ENCODE data around the gene FYTTD1. TPM values are rescaled to one million over a fixed set of nuclear protein-coding genes. Genes with fewer than 3 reads are reported as not detected.

The FYTTD1 gene
- polyA plus RNA-seq, 1 donor from 2014 or later = 87.0 TPM

DNA sequence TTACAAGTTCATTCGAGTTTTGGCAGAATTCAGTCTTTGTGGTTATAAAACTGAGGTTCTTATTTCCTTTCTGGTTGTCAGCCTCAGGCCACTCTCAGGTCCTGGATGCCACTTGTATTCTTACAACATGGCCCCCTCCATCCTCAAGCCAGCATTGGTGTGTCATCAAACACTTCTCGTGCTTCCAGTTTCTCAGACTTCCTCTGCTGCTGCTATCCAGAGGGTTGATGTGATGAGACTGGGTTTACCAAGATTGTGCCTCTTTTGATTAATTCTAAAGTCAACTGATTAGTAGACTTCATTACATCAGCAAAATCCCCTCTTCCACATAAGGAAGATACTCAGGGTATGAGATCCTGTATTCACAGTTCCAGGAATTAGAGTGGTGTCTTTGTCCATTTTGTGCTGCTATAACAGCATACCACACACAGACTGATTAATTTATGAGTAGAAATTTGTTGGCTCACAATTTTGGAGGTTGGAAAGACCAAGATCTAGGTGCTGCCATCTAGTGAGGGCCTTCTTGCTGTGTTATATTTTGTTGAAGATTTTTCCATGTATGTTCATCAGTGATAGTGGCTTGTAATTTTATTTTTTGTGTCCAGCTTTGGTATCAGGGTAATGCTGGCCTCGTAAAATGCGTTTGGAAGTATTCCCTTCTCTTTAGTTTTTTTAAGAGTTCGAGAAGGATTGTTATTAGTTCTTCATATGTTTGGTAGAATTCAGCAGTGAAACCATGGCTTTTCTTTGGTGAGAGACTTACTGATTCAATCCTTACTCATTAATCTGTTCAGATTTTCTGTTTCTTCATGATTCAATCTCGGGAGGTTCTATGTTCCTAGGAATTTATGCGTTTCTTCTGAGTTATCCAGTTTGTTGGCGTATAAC, 52.5 kb downstream of the FYTTD1 start:
- H3K9me3 ChIP-seq (ENCODE audit: low read length) = no peaks in the 10 kb centered on the region
- TF ChIP-seq MXI1 (conservative IDR thresholded peaks at IDR 0.05; ENCODE audit: poor library complexity, severe bottlenecking) (no peak), EP300 (conservative IDR thresholded peaks at IDR 0.05; ENCODE audit: poor library complexity, severe bottlenecking) (no peak), TAF1 (IDR thresholded peaks at IDR 0.05; ENCODE audit: low read depth) (no peak), RAD21 (conservative IDR thresholded peaks at IDR 0.05) (no peak), SMC3 (conservative IDR thresholded peaks at IDR 0.05; ENCODE audit: poor library complexity) (no peak), POLR2AphosphoS5 (IDR thresholded peaks at IDR 0.05) (no peak), EZH2 (IDR thresholded peaks at IDR 0.05; ENCODE audit: borderline replicate concordance, insufficient read depth, low read length, poor library complexity, severe bottlenecking) (no peak), REST (IDR thresholded peaks at IDR 0.05; ENCODE audit: borderline replicate concordance) (no peak)
- TF ChIP-seq, protein P1, sequence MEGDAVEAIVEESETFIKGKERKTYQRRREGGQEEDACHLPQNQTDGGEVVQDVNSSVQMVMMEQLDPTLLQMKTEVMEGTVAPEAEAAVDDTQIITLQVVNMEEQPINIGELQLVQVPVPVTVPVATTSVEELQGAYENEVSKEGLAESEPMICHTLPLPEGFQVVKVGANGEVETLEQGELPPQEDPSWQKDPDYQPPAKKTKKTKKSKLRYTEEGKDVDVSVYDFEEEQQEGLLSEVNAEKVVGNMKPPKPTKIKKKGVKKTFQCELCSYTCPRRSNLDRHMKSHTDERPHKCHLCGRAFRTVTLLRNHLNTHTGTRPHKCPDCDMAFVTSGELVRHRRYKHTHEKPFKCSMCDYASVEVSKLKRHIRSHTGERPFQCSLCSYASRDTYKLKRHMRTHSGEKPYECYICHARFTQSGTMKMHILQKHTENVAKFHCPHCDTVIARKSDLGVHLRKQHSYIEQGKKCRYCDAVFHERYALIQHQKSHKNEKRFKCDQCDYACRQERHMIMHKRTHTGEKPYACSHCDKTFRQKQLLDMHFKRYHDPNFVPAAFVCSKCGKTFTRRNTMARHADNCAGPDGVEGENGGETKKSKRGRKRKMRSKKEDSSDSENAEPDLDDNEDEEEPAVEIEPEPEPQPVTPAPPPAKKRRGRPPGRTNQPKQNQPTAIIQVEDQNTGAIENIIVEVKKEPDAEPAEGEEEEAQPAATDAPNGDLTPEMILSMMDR (IDR thresholded peaks at IDR 0.05; ENCODE audit: poor library complexity, severe bottlenecking) = no peak
- H3K27ac ChIP-seq (ENCODE audit: low read length) = no peak overlapping the region

GRCh38 chr3:197802779-197803459, 53.2 kb downstream of the FYTTD1 start:
- Histone ChIP-seq H3K9me2 (ENCODE audit: insufficient read depth, low read length) (no peaks in the 10 kb centered on the region), H4K20me1 (ENCODE audit: insufficient read depth) (no peaks in the 10 kb centered on the region), H3K9ac (ENCODE audit: low read length) (no peak overlapping the region), H3K27me3 (ENCODE audit: insufficient read depth, low read depth, low read length) (no peaks in the 10 kb centered on the region), H3K4me3 (ENCODE audit: low read length) (no peak overlapping the region), H3K4me2 (ENCODE audit: low read length) (no peak overlapping the region), H3K79me2 (replicated peaks; ENCODE audit: insufficient read depth, low read length) (peaks cover 59% of the 10 kb centered on the region), H3K36me3 (ENCODE audit: insufficient read depth, low read length) (no peaks in the 10 kb centered on the region), H2AFZ (ENCODE audit: low read depth, low read length) (no peak overlapping the region), H3F3A (ENCODE audit: insufficient read depth, low read length, poor library complexity, severe bottlenecking) (no peaks in the 10 kb centered on the region), H3K27ac (ENCODE audit: low read length) (no peak overlapping the region), H3K9me3 (ENCODE audit: low read length) (no peaks in the 10 kb centered on the region)
- no peak for TF ChIP-seq EZH2 (IDR thresholded peaks at IDR 0.05; ENCODE audit: borderline replicate concordance, insufficient read depth, low read length, poor library complexity, severe bottlenecking)
- TF ChIP-seq MXI1 (conservative IDR thresholded peaks at IDR 0.05; ENCODE audit: poor library complexity, severe bottlenecking) = no peak
- TF ChIP-seq, protein P1 (IDR thresholded peaks at IDR 0.05; ENCODE audit: poor library complexity, severe bottlenecking) = peak; percentile 13
- TF ChIP-seq RAD21 (conservative IDR thresholded peaks at IDR 0.05) = no peak

More for the DNA sequence above, 52.5 kb downstream of the FYTTD1 start:
- Histone ChIP-seq H4K20me1 (ENCODE audit: insufficient read depth) (no peaks in the 10 kb centered on the region), H3K9me2 (ENCODE audit: insufficient read depth, low read length) (no peaks in the 10 kb centered on the region), H3K79me2 (replicated peaks; ENCODE audit: insufficient read depth, low read length) (peaks cover 65% of the 10 kb centered on the region), H3K4me2 (ENCODE audit: low read length) (no peak overlapping the region), H3F3A (ENCODE audit: insufficient read depth, low read length, poor library complexity, severe bottlenecking) (no peaks in the 10 kb centered on the region), H3K27me3 (ENCODE audit: insufficient read depth, low read depth, low read length) (no peaks in the 10 kb centered on the region), H2AFZ (ENCODE audit: low read depth, low read length) (no peak overlapping the region), H3K36me3 (ENCODE audit: insufficient read depth, low read length) (no peaks in the 10 kb centered on the region), H3K4me3 (ENCODE audit: low read length) (no peak overlapping the region), H3K9ac (ENCODE audit: low read length) (no peak overlapping the region)

Measured in neural cell (in vitro differentiated cells).